ENCODE measurements around the gene PTPRN. TPM values are rescaled to one million over a fixed set of nuclear protein-coding genes. Genes with fewer than 3 reads are reported as not detected.

PTPRN gene
- not detected for total RNA-seq

GRCh38 chr2:219309278-219309677 is at the start of gene PTPRN:
PTPRN (minus strand) TSS chr2:219309401; CDS start chr2:219309332, 69 bp downstream.
- H3K36me3 Mint-ChIP-seq, result no peaks in the 10 kb centered on the region
- no peak within 1 kb of the TSS for H3K4me3 Mint-ChIP-seq
- H3K27me3 Mint-ChIP-seq, result peaks cover 50% of the 10 kb centered on the region
- no peaks in the 10 kb centered on the region for H3K9me3 Mint-ChIP-seq
- H3K27ac Mint-ChIP-seq, result no peak within 1 kb of the TSS
- H3K4me1 Mint-ChIP-seq, result no peaks in the 10 kb centered on the region
- POLR2A ChIA-PET, result interaction anchor here (1.5 kb wide), 1 partner anchor 14 kb away, joined by 3 read pairs; no protein-coding TSS in a partner anchor
- no peak for DNase-seq
- ATAC-seq (ENCODE audit: low read depth), result no peak

- peak overlapping the region; percentile 39 for H3K4me3 Mint-ChIP-seq
- H3K27ac Mint-ChIP-seq, result no peak overlapping the region
- DNase-seq (no peak), ATAC-seq (ENCODE audit: low read depth) (peak; percentile 30)
- POLR2A ChIA-PET, result no interaction called here
- H3K9me3 Mint-ChIP-seq, result no peaks in the 10 kb centered on the region
- H3K4me1 Mint-ChIP-seq, result peaks cover 5% of the 10 kb centered on the region
- peaks cover 57% of the 10 kb centered on the region for H3K27me3 Mint-ChIP-seq
- no peaks in the 10 kb centered on the region for H3K36me3 Mint-ChIP-seq
Measured at GRCh38 chr2:219358170-219359075, 49.2 kb upstream of the PTPRN start.

- Mint-ChIP-seq H3K9me3 (no peaks in the 10 kb centered on the region), H3K4me3 (no peak overlapping the region), H3K4me1 (no peaks in the 10 kb centered on the region), H3K36me3 (no peaks in the 10 kb centered on the region), H3K27ac (no peak overlapping the region), H3K27me3 (peaks cover 57% of the 10 kb centered on the region)
- POLR2A ChIA-PET, result no interaction called here
- no peak for DNase-seq
- ATAC-seq (ENCODE audit: low read depth), result no peak
Measured at GRCh38 chr2:219356834-219357233, 47.6 kb upstream of the PTPRN start.

- POLR2A ChIA-PET, result interaction anchor here (1.3 kb wide), 1 partner anchor 33 kb away, joined by 3 read pairs; the partner anchor contains the start of gene DNPEP
- Mint-ChIP-seq H3K4me1 (no peaks in the 10 kb centered on the region), H3K27me3 (peaks cover 47% of the 10 kb centered on the region), H3K9me3 (no peaks in the 10 kb centered on the region), H3K4me3 (no peak overlapping the region), H3K36me3 (no peaks in the 10 kb centered on the region), H3K27ac (no peak overlapping the region)
- ATAC-seq (ENCODE audit: low read depth) (no peak), DNase-seq (no peak)
Measured at GRCh38 chr2:219354582-219354981, 45.4 kb upstream of the PTPRN start.

- Mint-ChIP-seq H3K36me3 (no peaks in the 10 kb centered on the region), H3K27ac (no peak overlapping the region), H3K9me3 (no peaks in the 10 kb centered on the region), H3K4me3 (no peak overlapping the region), H3K27me3 (peaks cover 40% of the 10 kb centered on the region), H3K4me1 (no peaks in the 10 kb centered on the region)
- DNase-seq (no peak), ATAC-seq (ENCODE audit: low read depth) (no peak)
- POLR2A ChIA-PET, result interaction anchor here (1.3 kb wide), 1 partner anchor 35 kb away, joined by 3 read pairs; the partner anchor contains the start of gene DNPEP
Measured at GRCh38 chr2:219353129-219353528, 43.9 kb upstream of the PTPRN start.

- no peak overlapping the region for H3K4me3 Mint-ChIP-seq
- no peak overlapping the region for H3K27ac Mint-ChIP-seq
- H3K9me3 Mint-ChIP-seq, result no peaks in the 10 kb centered on the region
- ATAC-seq (ENCODE audit: low read depth) (peak; percentile 88), DNase-seq (peak; percentile 65)
- no peaks in the 10 kb centered on the region for H3K36me3 Mint-ChIP-seq
- H3K27me3 Mint-ChIP-seq, result peaks cover 34% of the 10 kb centered on the region
- H3K4me1 Mint-ChIP-seq, result no peaks in the 10 kb centered on the region
- POLR2A ChIA-PET, result no interaction called here
Measured at GRCh38 chr2:219352448-219353023, 43.3 kb upstream of the PTPRN start.

GRCh38 chr2:219350710-219351221 is 41.6 kb upstream of the PTPRN start:
- Mint-ChIP-seq H3K36me3 (no peaks in the 10 kb centered on the region), H3K27ac (no peak overlapping the region)
- ATAC-seq (ENCODE audit: low read depth), result no peak

GRCh38 chr2:219350215-219350614 is 41.0 kb upstream of the PTPRN start:
- Mint-ChIP-seq H3K27me3 (peaks cover 24% of the 10 kb centered on the region), H3K9me3 (no peaks in the 10 kb centered on the region), H3K36me3 (no peaks in the 10 kb centered on the region), H3K4me1 (no peaks in the 10 kb centered on the region), H3K4me3 (no peak overlapping the region), H3K27ac (no peak overlapping the region)
- ATAC-seq (ENCODE audit: low read depth) (no peak), DNase-seq (no peak)
- POLR2A ChIA-PET, result no interaction called here

More at GRCh38 chr2:219350710-219351221, 41.6 kb upstream of the PTPRN start:
- POLR2A ChIA-PET, result no interaction called here
- DNase-seq, result no peak
- H3K4me1 Mint-ChIP-seq, result no peaks in the 10 kb centered on the region
- no peaks in the 10 kb centered on the region for H3K9me3 Mint-ChIP-seq
- H3K4me3 Mint-ChIP-seq, result no peak overlapping the region
- peaks cover 27% of the 10 kb centered on the region for H3K27me3 Mint-ChIP-seq

- Mint-ChIP-seq H3K36me3 (no peaks in the 10 kb centered on the region), H3K27ac (no peak overlapping the region), H3K4me1 (no peaks in the 10 kb centered on the region), H3K27me3 (peaks cover 38% of the 10 kb centered on the region), H3K4me3 (no peak overlapping the region), H3K9me3 (no peaks in the 10 kb centered on the region)
- DNase-seq (no peak), ATAC-seq (ENCODE audit: low read depth) (no peak)
- POLR2A ChIA-PET, result no interaction called here
Measured at GRCh38 chr2:219344751-219345430, 35.7 kb upstream of the PTPRN start.

GRCh38 chr2:219335373-219335786 is 26.2 kb upstream of the PTPRN start:
- no peak for ATAC-seq (ENCODE audit: low read depth)
- H3K4me1 Mint-ChIP-seq, result no peaks in the 10 kb centered on the region
- POLR2A ChIA-PET, result no interaction called here
- peaks cover 70% of the 10 kb centered on the region for H3K27me3 Mint-ChIP-seq
- peaks cover 4% of the 10 kb centered on the region for H3K9me3 Mint-ChIP-seq
- H3K27ac Mint-ChIP-seq, result no peak overlapping the region
- H3K36me3 Mint-ChIP-seq, result no peaks in the 10 kb centered on the region
- no peak overlapping the region for H3K4me3 Mint-ChIP-seq
- no peak for DNase-seq

GRCh38 chr2:219334076-219334475 is 24.9 kb upstream of the PTPRN start:
- Mint-ChIP-seq H3K27ac (no peak overlapping the region), H3K36me3 (no peaks in the 10 kb centered on the region), H3K9me3 (peaks cover 4% of the 10 kb centered on the region), H3K27me3 (peaks cover 62% of the 10 kb centered on the region), H3K4me1 (no peaks in the 10 kb centered on the region), H3K4me3 (no peak overlapping the region)
- DNase-seq (no peak), ATAC-seq (ENCODE audit: low read depth) (no peak)
- POLR2A ChIA-PET, result no interaction called here

- POLR2A ChIA-PET, result no interaction called here
- Mint-ChIP-seq H3K27ac (no peak within 1 kb of the TSS), H3K4me1 (no peaks in the 10 kb centered on the region), H3K27me3 (peaks cover 57% of the 10 kb centered on the region), H3K36me3 (no peaks in the 10 kb centered on the region), H3K9me3 (peaks cover 4% of the 10 kb centered on the region), H3K4me3 (no peak within 1 kb of the TSS)
- DNase-seq (no peak), ATAC-seq (ENCODE audit: low read depth) (no peak)
Measured at GRCh38 chr2:219332542-219332941, 23.3 kb upstream of the PTPRN start, which contains the start of gene RESP18. RESP18 (minus strand) TSS chr2:219332744.

- no peak overlapping the region for H3K4me3 Mint-ChIP-seq
- no peak overlapping the region for H3K27ac Mint-ChIP-seq
- ATAC-seq (ENCODE audit: low read depth), result no peak
Measured at GRCh38 chr2:219331560-219332213, 22.5 kb upstream of the PTPRN start.

More at GRCh38 chr2:219331560-219332213, 22.5 kb upstream of the PTPRN start:
- peaks cover 1% of the 10 kb centered on the region for H3K4me1 Mint-ChIP-seq
- no peaks in the 10 kb centered on the region for H3K36me3 Mint-ChIP-seq
- peaks cover 4% of the 10 kb centered on the region for H3K9me3 Mint-ChIP-seq
- DNase-seq, result peak; percentile 70
- POLR2A ChIA-PET, result no interaction called here
- H3K27me3 Mint-ChIP-seq, result peaks cover 54% of the 10 kb centered on the region
